Measurements from ENCODE around the gene GEMIN2.

DNA sequence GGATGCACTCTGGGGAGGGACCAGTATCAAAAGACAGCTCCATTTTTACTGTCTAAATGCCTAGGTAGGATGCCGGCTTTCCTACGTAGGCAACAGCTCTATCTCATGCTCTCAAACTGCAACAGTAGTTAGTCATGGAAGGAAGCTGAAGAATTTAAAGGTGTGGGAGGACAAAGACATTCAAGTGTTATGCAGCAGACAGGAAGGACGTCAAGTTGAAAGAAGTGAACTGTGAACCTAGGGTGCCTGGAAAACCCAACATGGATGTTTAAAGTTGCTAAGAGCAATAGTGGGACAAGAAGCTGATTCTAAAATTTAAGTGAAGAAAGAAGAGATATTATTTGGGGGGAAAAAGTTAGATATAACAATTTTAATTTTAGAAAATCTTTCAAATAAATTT is 17.0 kb upstream of the GEMIN2 start:
- TF ChIP-seq, protein P1, sequence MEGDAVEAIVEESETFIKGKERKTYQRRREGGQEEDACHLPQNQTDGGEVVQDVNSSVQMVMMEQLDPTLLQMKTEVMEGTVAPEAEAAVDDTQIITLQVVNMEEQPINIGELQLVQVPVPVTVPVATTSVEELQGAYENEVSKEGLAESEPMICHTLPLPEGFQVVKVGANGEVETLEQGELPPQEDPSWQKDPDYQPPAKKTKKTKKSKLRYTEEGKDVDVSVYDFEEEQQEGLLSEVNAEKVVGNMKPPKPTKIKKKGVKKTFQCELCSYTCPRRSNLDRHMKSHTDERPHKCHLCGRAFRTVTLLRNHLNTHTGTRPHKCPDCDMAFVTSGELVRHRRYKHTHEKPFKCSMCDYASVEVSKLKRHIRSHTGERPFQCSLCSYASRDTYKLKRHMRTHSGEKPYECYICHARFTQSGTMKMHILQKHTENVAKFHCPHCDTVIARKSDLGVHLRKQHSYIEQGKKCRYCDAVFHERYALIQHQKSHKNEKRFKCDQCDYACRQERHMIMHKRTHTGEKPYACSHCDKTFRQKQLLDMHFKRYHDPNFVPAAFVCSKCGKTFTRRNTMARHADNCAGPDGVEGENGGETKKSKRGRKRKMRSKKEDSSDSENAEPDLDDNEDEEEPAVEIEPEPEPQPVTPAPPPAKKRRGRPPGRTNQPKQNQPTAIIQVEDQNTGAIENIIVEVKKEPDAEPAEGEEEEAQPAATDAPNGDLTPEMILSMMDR (IDR thresholded peaks at IDR 0.05; ENCODE audit: low read depth, low read length), result no peak
- TF ChIP-seq, protein P2, sequence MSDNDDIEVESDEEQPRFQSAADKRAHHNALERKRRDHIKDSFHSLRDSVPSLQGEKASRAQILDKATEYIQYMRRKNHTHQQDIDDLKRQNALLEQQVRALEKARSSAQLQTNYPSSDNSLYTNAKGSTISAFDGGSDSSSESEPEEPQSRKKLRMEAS (IDR thresholded peaks at IDR 0.05; ENCODE audit: low read depth, low read length), result no peak
